Right lobe of liver (tissue), 4 donors: Measurements from ENCODE around the gene UTP14C.

ENCODE experiments used
- CTCF ChIP-seq, 4 donors: fragments of 200-600 bp in 3 of 4; fragments of 450-650 bp in 1 of 4; IDR thresholded peaks; one replicate each; pipeline versions ENCODE4 v1.5.1 to v1.8.0; 2016 to 2022; ENCODE audit warnings: antibody characterized with exemption in 4 of 4, mild to moderate bottlenecking in 2 of 4
- POLR2A ChIP-seq: fragments of 450-650 bp; IDR thresholded peaks from one replicate; pipeline ENCODE4 v1.6.1; 2017; ENCODE audit warnings: antibody characterized with exemption, mild to moderate bottlenecking
- donor health status: DM: no; HTN: no; CAD: no.
- donor health status: DM: no; HTN: no; CAD: no.
- donor health status: DM: no; HTN: yes; CAD: no.

- no peak for TF ChIP-seq CTCF (IDR thresholded peaks at IDR 0.05)
- TF ChIP-seq POLR2A: no peak
Measured at GRCh38 chr13:52002361-52002760, 22.1 kb upstream of the UTP14C start.
